Activated CD4-positive, alpha-beta T cell treated with anti-CD3 and anti-CD28 coated beads for 24 hours (primary cell): ENCODE data around the gene TCERG1L.
"Not testable (repeated sequence)": the region's sequence is repeated elsewhere in the genome, so short reads cannot be mapped to it uniquely, and the experiment has no call there.

Experiments
- DNase-seq, 2 donors: peaks; one replicate each; pipeline ENCODE4 v3.0.0-alpha.2; 2020; ENCODE audit warnings: low read depth in 2 of 2

The TCERG1L gene, protein sequence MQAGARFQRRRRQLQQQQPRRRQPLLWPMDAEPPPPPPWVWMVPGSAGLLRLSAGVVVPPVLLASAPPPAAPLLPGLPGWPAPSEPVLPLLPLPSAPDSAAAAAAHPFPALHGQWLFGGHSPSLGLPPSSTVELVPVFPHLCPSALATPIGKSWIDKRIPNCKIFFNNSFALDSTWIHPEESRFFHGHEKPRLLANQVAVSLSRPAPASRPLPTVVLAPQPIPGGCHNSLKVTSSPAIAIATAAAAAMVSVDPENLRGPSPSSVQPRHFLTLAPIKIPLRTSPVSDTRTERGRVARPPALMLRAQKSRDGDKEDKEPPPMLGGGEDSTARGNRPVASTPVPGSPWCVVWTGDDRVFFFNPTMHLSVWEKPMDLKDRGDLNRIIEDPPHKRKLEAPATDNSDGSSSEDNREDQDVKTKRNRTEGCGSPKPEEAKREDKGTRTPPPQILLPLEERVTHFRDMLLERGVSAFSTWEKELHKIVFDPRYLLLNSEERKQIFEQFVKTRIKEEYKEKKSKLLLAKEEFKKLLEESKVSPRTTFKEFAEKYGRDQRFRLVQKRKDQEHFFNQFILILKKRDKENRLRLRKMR

DNA sequence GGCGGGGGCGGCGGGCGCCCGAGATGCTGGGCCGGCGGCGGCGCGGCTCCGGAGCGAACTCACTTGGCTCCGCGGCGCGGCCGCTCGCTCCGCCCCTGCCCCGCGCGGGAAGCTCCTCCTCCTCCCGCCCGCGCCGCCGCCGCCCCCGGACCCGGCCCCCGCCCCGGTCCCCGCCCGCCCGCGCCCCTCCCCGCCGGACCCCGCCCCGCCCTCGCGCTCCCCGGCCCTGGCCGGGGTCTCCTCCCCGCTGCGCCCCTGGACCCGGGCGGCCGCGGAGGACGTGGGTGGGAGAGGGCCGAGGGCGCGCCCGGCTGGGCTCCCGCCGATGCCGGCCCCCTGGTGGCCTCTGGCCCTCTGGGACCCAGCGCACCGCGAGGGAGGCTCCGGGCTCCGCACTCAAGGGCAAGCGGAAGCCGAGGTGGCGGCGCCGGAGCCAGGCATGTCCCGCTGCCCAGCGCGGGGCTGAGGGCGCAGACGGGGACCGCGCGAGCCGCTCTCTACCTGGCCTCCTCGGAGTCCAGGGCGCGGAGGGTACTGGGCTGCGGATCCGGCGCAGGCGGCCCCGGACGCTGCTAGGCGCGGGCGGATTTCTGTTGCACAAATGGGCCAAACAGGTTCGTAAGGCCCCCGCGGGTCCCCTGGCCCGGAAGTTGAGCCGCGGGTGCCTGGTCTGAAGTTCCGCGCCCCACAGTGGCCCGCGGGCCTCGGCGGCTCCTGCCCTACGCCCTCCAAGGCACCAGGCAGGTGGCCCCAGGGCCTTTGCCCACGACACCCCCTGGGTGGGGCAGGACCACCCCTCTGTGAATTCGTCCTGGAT, at the start of gene TCERG1L:
Gene TCERG1L, minus strand, starts transcription at position 61 of the 817 bp plus-strand sequence. CDS start 86 bp downstream, outside the sequence.
- no peak for DNase-seq

DNA sequence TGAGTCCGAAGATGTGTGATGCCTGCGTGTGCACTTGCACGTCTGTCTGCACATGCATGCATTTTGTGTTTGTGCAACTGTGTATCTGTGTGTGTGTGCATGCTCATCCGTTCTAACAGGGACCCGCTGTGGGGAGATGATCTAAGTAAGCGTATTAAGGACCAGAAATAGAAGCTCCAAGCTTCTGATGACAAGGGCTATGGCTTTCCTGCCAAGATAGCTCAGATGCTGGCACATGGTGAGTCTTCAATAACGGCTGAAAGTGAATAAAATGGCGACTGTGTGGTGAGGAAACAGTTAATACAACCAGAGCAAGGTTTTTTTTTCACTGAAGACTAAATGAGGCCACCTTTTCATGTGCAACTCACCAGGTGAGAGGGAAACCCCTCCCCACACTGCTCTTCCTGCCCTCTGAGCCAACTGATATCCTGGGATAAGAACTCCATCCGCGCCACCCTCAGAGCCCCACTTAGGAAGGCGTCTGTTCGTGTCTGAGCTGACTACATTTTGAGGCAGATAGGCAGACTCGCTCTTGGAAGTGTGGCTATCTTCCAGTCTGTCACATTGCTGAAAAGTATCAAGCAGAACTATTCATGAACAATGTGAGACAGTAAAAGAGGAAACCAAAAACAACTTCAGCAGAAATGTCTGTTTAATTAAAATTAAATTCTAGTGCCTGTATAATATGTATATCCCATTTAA, 47.4 kb upstream of the TCERG1L start:
- DNase-seq = no peak

DNA sequence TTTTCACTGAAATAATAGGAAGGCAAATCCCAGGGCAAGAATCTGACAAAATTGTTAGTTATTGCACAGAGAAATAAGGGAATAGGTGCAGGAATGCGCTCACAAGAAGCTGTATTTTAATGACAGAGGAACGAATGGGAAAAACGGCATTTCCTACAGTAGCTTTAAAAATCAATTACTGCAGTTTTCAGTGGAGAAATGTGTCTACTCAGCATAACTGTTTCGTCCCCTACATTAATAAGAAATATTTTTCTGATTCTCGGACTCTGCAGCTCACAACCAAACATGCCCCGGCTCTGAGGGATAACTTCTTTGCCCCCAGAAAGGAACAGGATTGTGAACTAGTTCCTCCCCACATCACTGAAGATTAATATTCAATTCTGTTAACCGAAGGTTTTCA, 44.9 kb upstream of the TCERG1L start:
- DNase-seq = no peak

DNA sequence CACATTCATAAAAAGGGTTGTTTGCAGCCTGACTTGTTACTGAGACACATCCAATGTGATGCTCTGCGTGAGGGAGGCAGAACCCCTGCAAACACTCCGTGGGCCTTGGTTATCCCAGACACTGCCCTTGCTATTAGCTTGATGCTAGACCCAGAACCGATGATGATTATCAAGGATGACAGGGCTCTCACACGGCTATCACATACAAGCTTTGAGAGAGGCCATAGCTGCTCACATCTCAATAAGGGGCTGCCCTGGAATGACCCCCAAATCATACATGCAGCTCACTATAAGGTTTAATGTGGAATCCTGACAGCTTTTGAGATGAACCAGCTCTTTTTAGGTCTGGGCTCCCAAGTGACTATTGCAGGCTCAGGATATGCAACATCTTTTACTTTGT, 44.4 kb upstream of the TCERG1L start:
- DNase-seq = no peak

DNA sequence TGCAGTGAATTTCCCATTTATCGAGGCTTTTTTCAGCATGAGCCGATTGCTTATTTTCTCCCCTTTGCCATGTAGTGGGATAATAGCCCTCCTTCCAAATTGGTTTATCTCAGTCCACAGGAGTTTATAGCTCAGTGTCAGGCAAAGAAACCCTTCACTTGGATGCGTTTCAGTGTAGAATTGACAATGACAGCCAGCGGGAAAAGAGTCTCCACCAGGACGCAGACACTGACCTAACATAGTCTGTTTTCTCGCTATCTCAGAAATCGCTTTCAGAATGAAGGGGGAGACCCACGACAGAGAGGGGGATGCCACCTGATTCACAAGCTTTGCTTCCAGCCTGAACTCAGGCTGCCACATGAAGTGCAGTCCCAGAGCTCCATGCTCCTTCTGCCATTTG, 43.5 kb upstream of the TCERG1L start:
- DNase-seq = no peak

DNA sequence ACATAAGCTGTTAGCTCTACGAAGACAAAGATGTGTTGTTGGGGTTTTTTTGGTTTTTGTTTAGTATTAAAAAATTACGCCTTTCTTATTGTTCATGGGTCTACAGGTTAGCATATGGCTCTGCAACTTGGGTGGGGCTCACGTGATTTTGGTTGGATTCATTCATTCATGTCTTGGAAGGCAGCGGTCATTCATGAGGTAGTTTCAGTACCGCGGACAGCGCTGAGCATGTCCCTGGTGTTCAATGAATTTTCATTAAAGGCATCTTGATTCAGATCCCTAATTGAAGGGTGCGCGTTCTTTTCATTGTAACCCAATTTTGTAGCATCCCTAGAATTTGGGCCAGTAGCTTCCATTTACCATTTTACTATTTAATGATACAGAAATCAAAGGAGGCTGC, 42.9 kb upstream of the TCERG1L start:
- DNase-seq = no peak

DNA sequence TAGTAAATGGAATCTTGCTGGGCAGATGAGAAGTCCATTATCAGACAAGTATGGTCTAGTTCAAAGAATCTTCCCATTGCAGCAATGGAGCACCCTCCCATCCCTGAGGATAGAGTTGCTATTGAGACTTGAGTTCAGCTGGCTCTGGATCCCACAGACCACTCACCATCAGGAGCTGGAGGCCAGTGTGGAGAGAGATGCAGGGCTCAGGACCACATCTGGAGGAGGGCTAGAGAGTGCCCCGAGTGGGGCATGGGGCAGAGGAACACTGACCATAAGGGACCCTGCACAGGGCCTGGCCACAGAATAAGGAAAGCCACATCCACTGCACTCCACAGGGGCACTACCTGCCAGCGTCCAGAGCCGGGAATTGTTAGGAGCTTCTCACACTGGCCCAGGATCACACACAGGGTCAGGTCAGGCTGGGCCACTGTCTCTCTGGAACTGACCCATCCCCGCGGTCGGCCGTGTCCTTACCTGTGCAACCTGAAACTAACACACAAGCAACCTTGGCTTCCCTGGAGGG, 41.3 kb upstream of the TCERG1L start:
- DNase-seq = no peak

DNA sequence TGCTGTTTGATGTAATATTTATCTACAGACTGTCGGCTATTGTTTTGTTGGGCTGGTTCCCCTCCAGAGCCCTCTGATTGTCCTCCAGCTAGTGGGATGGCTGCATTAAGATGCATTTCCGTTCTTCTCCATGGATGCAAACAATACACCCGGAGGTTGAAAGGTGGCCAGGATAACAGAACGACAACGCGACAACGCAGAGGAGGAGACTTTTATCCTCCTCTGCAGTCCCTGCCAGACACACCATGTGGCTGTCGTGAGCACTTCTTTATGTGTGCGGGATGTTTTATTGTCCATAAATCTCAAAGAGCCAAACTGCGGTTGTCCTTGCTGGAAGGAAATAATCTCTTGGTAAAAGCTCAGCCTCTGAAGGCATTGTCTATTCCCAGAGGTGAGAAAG, 39.1 kb upstream of the TCERG1L start:
- DNase-seq = no peak

DNA sequence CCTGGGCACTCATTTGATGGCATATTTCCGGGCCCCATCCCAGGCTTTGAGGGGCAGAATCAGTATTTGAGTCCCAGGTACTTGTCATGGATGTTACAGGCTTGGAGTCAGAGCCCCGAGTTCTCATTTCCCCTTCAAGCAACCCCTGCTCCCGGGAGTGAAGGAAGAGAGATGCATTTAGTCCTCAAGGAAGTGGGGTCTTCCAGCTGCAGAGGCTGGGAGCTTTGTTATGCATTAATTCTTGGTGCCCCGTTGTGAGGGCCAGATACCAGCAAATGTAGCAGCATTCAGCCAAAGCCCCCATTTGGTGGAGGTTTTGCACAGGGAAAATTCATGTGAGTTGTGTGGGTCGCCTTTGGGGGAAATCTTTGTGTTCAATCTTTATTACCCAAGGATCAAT, 38.7 kb upstream of the TCERG1L start:
- no peak for DNase-seq

DNA sequence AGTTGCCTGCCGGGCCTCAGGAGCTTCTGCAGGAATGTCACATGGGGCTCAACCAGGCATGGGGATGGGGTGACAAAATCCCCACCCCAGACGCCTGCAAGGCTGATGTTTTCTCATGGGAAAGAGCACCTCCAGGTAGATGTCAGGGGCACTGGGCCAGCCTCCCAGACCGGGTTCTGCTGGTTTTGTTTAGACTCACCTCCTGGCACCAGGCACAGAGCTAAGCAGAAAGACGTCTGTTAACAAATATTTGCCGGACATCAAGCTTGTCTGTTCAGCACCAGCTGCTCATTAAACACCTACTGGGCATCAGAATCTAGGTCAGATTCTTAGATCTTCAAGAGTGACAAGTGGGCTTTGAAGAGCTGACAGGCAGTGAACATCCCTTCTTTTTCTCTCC, 34.9 kb upstream of the TCERG1L start:
- no peak for DNase-seq

DNA sequence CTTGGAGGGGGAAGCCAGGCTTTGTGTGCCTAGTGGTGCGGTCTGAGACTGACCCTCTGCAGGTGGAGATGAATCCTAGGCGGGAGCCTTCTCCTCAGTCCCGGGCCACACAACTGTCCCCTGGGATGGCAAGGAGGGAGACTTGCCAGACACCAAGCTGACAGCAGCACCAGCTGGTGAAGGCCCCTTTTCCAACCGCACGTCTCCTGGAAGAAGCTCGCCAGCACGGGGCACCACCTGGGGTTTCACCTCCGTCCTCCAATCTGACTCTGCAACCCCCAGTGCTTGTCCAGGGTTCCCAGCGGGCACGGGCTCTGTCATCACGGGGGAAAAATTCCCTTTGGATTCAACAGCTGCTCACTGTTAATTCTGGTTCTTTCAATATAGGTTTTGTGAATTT, 34.2 kb upstream of the TCERG1L start:
- no peak for DNase-seq

DNA sequence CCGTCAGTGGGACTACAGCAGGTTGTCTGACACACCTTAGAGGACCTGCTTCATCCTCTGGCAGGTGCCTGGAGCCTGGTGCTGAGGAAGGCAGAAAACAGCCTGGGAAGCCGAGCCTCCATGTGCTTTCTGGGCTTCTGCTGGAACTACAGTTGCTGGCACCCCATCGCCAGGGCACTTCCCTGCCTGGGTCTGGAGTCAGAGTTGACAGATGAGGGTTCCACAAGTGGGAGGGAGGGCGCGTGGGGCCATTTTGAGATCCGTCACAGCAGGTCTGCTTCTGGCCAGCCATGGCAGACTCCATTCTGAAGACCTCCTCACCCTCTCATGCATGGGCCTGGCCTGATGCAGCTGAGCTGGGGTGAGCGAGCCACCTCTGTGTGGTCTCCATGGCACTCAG, 33.2 kb upstream of the TCERG1L start:
- DNase-seq = no peak

DNA sequence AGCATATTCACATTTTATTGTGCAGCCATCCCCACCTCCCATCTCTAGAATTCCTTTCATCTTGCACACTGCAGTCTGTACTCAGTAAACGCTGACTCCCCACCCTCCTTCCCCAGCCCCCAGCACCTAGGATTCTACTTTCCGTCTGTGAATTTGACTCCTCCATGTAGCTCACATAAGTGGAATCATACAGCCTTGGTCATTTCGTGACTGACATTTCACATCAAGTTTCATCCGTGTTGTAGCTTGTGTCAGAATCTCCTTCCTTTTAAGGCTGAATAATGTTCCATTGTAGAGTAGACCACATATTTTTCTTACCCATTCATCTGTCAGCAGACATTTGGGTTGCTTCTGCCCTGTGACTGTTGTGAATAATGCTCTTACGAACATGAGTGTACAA, 26.2 kb upstream of the TCERG1L start:
- no peak for DNase-seq

DNA sequence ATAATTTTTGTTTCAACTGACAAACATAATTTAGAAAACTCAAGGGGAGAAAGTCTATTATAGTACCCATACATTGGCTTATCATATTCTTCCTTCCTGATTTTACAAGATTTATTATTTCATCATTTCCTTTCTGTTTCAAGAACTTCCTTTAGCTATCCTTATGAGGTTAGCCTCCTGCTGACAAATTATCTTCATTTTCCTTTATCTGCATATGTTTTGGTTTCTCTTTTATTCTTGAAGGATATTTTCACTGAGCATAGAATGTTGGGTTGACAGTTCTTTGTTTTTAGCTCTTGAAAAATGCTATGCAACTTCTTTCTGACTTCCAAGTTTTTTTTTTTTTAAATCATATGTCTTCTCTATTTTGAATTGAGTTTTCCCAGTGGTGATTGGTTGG, 21.3 kb upstream of the TCERG1L start:
- DNase-seq = no peak

DNA sequence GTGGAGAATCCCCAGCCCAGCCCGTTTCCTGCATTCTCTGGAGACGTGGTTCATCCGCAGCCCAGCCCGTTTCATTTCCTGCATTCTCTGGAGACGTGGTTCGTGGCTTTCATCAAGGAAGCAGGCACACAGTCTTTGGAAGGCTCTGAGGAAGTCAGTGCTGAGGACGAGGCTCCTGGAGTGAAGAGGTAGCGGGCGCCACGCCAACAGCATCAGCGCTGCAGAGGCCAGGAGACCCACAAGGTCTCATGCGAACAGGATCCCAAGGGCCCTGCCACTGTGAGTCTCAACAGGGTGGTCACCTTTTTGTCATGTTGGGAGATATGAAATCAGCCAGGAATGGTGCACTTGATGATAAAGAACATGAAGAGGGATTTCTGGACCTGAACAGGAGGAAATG, 12.4 kb upstream of the TCERG1L start:
- DNase-seq = no peak

DNA sequence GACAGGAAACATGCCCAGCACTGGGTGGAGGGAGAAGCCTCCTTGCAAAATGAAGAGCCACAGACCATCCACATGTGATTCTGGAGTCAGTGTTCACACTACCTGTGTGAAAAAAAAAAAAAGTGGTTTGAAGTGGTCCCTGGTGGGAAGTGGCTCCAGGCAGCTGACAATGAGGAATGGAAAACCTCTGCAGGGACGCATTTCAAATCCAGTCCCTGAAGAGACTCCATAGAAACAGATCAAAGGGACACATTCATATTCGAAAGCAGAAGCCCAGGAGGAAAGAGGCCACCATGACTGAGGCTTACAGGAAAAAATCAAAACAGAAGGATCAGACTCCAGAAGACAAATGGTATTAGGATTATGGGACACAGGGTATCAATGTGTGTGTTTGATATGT, 11.5 kb upstream of the TCERG1L start:
- DNase-seq = no peak

DNA sequence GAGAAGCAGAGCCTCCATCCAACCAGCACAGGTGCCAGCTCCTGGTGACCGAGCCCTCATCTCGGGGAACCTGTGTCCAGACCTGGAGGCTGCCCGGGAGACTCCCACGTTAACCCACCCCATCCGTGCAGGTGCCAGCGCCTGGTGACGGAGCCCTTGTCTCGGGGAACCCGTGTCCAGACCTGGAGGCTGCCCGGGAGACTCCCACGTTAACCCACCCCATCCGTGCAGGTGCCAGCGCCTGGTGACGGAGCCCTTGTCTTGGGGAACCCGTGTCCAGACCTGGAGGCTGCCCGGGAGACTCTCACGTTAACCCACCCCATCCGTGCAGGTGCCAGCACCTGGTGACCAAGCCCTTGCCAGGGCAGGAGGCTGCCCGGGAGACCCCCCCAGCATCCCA, 11.1 kb upstream of the TCERG1L start:
- DNase-seq = not testable (repeated sequence)

DNA sequence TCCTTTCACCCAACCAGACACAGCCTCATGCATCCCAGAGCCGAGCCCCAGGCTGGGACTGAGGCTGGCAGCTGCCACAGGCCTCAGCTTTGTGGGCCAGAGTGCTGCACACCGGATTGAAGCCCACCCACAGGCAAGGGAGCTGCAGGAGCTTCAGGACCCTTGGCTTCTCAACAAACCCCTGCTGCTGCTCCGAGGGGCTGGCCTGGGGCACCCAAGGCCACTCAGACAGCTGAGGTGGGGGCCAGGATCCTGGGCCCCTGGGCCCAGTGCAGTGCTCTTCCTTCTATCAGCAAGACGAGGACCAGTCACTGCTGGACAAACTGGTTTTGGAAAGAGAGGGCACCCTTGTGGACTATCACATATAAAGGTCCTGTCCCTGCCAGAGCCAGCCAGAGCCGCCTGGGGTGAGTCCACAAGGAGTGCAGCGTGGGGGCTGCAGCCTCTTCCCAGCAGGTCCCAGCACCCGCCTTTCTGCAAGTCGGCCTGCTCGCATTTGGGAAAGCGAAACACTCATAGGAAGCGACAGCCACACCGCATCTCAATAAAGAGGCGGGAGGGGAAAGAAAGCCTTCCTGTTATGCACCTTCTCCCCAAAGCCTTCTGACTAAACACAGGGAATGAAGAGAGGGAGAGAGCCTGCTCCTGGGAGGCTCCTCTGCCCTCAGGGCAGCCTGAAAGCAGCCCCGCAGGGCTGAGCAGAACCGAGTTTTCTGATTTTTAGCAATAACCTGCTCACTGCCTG, 9.5 kb upstream of the TCERG1L start:
- no peak for DNase-seq

DNA sequence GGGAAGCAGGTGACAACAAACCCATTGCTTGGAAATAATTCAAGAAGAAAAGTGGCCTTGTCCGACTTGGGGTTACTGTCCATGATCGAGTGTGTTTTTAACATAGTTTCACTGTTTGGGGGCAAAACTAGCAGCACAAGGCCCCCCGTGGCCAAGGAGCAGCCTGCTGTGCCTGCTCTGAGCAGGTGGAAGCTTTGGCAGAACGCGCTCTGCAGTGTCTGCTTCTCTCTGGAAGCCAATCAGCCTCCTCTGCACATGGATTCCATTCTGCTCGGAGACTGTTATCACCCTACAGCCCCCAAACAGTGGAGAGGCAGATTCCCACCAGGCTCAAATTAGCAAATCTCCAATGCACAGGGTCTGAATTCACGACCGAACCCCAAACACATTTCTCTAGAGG, 7.3 kb upstream of the TCERG1L start:
- no peak for DNase-seq

DNA sequence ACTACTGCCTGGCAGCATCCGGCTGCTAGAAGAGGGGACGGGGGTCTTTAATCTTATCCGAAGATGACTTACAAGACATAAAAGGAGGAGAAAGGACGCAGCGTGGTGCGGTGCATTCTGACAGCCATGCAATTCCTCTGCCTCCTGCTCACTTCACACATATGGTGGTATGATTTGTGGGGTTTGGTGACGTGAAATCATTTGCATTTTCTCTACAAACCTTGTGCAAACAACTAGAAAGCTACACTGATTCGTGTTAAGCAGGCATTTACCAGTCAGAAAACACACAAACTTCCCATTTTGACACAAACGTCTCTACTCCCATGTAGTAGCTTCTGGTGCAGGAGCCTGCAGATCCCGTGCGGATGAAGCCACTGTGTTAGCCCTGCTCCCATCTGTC, 6.8 kb upstream of the TCERG1L start:
- DNase-seq = no peak
